Muscle layer of duodenum (tissue), 2 donors: ENCODE results near the gene SIK3.
A peak's percentile ranks its signal among the peaks of the same experiment; 100 is the strongest.

Source experiments
- H3K27ac ChIP-seq: one replicate; pipeline ENCODE4 v1.7.0; 2013; ENCODE audit warnings: mild to moderate bottlenecking, low read length
- H3K27me3 ChIP-seq: one replicate; pipeline ENCODE4 v1.7.0; 2013; ENCODE audit warnings: low read depth, mild to moderate bottlenecking, control low read depth, low read length
- H3K36me3 ChIP-seq, 2 donors: one replicate each; pipeline ENCODE4 v1.7.0; 2013; ENCODE audit warnings: low read length in 2 of 2, control low read depth in 1 of 2, mild to moderate bottlenecking in 1 of 2; ENCODE audit not compliant: insufficient read depth in 2 of 2, control insufficient read depth in 1 of 2
- H3K4me1 ChIP-seq, 2 donors: one replicate each; pipeline ENCODE4 v1.7.0; 2013; ENCODE audit warnings: low read length in 2 of 2, mild to moderate bottlenecking in 2 of 2, control low read depth in 1 of 2, moderate library complexity in 1 of 2; ENCODE audit not compliant: insufficient read depth in 2 of 2, control insufficient read depth in 1 of 2
- H3K4me3 ChIP-seq, 2 donors: one replicate each; pipeline ENCODE4 v1.7.0; 2013; ENCODE audit warnings: low read length in 2 of 2, low read depth in 1 of 2, mild to moderate bottlenecking in 1 of 2
- H3K9me3 ChIP-seq, 2 donors: one replicate each; pipeline ENCODE4 v1.7.0; 2013; ENCODE audit warnings: low read length in 2 of 2, control low read depth in 1 of 2, mild to moderate bottlenecking in 1 of 2; ENCODE audit not compliant: control insufficient read depth in 1 of 2
- donor health status: healthy.

The SIK3 gene

GRCh38 chr11:117016246-117016645 is 82.0 kb downstream of the SIK3 start:
- Histone ChIP-seq H3K27me3 (no peaks in the 10 kb centered on the region), H3K36me3 (no peaks in the 10 kb centered on the region), H3K4me3 (no peak overlapping the region), H3K9me3 (no peaks in the 10 kb centered on the region), H3K4me1 (peaks cover 0 to 4% of the 10 kb centered on the region in 2 donors), H3K27ac (no peak overlapping the region)

DNA sequence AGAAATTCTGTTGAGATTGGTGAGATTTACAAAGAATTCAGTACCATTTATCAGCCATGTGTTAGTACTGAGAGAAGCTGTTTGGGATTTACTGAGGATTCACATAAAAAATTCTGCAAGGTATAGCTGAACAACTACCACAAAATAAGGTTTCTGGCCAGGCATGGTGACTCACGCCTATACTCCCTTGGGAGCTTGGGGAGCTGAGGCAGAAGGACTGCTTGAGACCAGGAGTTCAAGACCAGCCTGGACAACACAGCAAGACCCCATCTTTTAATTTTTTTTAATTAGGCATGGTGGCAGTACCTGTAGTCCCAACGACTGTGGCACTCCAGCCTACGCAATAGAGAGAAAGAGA is 86.7 kb downstream of the SIK3 start:
- no peaks in the 10 kb centered on the region for H3K9me3 ChIP-seq
- H3K27ac ChIP-seq = no peak overlapping the region
- peaks cover 4 to 6% of the 10 kb centered on the region in 2 donors for H3K4me1 ChIP-seq
- no peaks in the 10 kb centered on the region for H3K36me3 ChIP-seq
- no peak overlapping the region for H3K4me3 ChIP-seq
- no peaks in the 10 kb centered on the region for H3K27me3 ChIP-seq

DNA sequence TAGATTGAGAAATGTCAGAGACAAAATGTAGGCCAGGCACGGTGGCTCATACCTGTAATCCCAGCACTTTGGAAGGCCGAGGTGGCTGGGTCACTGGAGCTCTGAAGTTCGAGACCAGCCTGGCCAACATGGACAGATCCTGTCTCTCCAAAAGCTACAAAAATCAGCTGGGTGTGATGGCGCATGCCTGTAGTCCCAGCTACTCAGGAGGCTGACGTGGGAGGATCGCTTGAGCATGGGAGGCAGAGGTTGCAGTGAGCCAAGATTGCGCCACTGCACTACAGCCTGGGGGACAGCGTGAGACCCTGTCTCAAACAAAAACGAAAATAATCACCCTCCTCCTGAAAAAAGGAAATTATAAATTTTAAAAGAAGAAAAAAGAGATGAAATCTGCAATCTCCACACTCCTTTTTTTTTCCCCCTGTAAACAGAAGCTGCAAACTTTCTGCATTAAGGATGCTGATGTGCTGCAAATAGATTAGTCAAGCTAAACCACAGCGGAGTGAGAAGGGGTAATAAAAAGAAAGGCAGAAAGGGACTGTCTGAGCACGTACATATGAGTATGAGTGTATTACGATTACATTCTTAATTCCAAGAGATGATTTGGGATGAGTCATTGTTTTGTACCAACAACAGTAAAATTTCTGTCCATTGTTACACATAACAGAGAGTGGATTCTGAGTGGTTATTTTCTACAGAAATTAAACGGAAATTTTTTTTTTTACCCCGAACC is 87.3 kb downstream of the SIK3 start:
- H3K36me3 ChIP-seq = no peaks in the 10 kb centered on the region
- no peaks in the 10 kb centered on the region for H3K27me3 ChIP-seq
- H3K4me3 ChIP-seq = no peak overlapping the region
- no peak overlapping the region for H3K27ac ChIP-seq
- H3K4me1 ChIP-seq = peaks cover 4 to 10% of the 10 kb centered on the region in 2 donors
- H3K9me3 ChIP-seq = no peaks in the 10 kb centered on the region

DNA sequence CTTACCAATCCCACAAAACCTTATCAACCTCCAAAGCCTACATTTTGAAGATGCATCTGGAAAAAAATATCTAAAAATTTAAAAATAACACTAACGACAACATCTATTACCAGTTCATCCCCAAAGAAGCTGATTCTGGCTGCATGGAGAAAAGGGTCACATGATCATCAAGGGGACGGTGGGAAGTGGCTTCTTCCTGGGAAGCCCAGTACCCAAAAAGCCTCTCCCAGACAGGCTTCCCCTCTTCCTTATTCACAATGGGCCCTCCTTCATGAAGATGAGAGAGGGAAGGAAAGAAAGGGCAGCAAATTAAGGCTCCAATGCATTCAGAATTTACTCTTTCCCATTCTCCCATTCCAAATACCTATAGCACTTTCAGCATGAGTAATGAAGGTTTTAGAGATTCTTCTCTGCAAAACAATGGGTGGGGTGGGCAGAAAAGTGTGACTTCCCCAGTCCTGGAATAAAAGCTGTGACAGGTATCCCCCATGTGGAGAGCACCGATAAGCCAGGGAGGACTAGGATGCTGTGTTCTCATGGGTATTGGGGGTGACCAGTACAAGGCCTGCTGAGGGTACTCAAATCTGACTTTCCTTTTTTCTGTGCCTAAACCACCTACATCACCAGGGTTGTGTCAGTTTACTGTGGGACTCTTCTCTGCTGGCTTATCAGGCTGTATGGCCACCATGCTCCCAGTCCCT is 88.2 kb downstream of the SIK3 start:
- no peaks in the 10 kb centered on the region for H3K36me3 ChIP-seq
- no peak overlapping the region for H3K4me3 ChIP-seq
- H3K4me1 ChIP-seq = peaks cover 4 to 10% of the 10 kb centered on the region in 2 donors
- H3K27me3 ChIP-seq = no peaks in the 10 kb centered on the region
- H3K9me3 ChIP-seq = no peaks in the 10 kb centered on the region
- H3K27ac ChIP-seq = no peak overlapping the region

- Histone ChIP-seq H3K4me3 (no peak overlapping the region), H3K27ac (no peak overlapping the region), H3K9me3 (no peaks in the 10 kb centered on the region), H3K36me3 (no peaks in the 10 kb centered on the region), H3K27me3 (no peaks in the 10 kb centered on the region), H3K4me1 (peaks cover 4 to 23% of the 10 kb centered on the region in 2 donors)
These were observed 92.5 kb downstream of the SIK3 start for GRCh38 chr11:117005758-117006157.

DNA sequence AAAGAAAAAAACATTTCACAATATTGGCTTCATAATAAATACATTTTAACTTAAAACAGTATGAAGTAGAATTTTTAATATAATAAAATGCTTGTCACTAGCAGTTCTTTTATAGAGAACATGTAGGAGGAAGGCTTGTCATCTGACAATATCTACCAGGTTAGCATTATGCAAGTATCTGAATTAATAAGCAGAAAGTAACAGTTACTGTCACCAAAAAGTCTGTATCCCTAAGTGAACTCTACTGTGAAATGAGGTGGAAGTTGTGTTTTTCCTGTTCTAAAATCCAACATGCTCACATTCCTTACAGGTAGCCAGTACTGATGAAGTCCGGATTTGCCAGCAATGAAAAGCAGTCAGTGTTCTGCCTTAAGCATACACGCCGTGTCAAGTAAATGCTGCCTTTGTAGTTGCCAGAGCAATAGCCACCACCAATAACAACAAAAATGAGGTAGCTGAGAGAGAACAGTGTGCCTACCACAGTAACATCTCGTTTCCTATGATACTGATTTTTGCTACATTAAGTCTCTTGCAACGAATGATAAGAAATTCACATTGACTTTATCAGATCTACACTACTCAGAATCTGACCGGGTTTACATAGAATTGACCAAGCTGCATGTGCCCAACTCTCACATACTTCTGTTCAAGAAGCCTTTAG is 95.5 kb downstream of the SIK3 start:
- Histone ChIP-seq H3K9me3 (no peaks in the 10 kb centered on the region), H3K4me1 (peaks cover 0 to 27% of the 10 kb centered on the region in 2 donors), H3K36me3 (no peaks in the 10 kb centered on the region), H3K27me3 (no peaks in the 10 kb centered on the region), H3K4me3 (no peak overlapping the region), H3K27ac (no peak overlapping the region)

GRCh38 chr11:117000014-117000737 is 98.1 kb downstream of the SIK3 start:
- no peaks in the 10 kb centered on the region for H3K36me3 ChIP-seq
- no peaks in the 10 kb centered on the region for H3K9me3 ChIP-seq
- peaks cover 0 to 21% of the 10 kb centered on the region in 2 donors for H3K4me1 ChIP-seq
- no peak overlapping the region for H3K27ac ChIP-seq
- H3K4me3 ChIP-seq = no peak overlapping the region
- H3K27me3 ChIP-seq = no peaks in the 10 kb centered on the region

DNA sequence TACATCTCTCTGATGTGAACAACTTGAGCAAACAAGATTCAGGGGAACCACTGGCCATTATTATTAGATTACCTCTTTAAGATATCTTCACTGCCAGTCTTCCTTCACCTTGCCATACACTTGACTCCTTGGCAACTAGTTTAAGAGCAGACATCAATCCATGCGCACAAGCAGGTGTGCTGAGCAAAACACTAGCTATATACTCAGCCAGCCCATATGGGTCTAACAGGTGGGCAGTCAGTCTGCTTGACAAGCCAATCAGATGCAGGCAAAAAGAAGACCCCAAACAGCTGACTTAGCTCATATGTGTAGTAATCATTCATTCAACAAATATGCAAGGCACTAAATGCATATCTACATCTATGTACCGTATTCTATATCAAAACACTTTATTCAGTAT is 101.2 kb downstream of the SIK3 start:
- Histone ChIP-seq H3K9me3 (no peaks in the 10 kb centered on the region), H3K4me3 (no peak overlapping the region), H3K4me1 (peaks cover 8 to 30% of the 10 kb centered on the region in 2 donors), H3K27ac (no peak overlapping the region), H3K36me3 (no peaks in the 10 kb centered on the region), H3K27me3 (no peaks in the 10 kb centered on the region)

DNA sequence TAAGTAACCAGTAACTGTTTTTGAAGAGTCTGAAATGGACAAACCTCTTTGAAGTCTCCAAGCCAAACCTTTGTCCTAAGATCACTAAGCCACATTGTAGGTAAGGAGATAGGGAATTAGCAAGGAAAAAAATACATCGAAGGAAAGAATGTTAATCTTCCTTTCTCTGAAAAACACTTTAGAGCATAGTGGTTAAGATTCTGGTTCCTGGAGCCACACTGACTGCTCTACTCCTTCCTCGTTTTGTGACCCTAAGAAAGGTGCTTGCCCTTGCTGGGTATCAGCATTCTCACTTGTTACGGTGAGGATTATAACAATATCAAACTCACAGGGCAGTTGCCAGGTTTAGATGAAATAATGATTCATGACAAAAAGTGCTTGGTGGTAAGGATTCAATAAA is 104.0 kb downstream of the SIK3 start:
- H3K36me3 ChIP-seq = no peaks in the 10 kb centered on the region
- no peak overlapping the region for H3K27ac ChIP-seq
- H3K4me1 ChIP-seq = peaks cover 16 to 30% of the 10 kb centered on the region in 2 donors
- H3K9me3 ChIP-seq = no peaks in the 10 kb centered on the region
- no peaks in the 10 kb centered on the region for H3K27me3 ChIP-seq
- no peak overlapping the region for H3K4me3 ChIP-seq

- H3K4me1 ChIP-seq = peaks cover 20 to 33% of the 10 kb centered on the region in 2 donors
- H3K27me3 ChIP-seq = no peaks in the 10 kb centered on the region
- H3K27ac ChIP-seq = peak overlapping the region; percentile 19
- no peak overlapping the region for H3K4me3 ChIP-seq
- H3K9me3 ChIP-seq = no peaks in the 10 kb centered on the region
- H3K36me3 ChIP-seq = no peaks in the 10 kb centered on the region
These were observed 104.6 kb downstream of the SIK3 start for GRCh38 chr11:116993599-116993998.

DNA sequence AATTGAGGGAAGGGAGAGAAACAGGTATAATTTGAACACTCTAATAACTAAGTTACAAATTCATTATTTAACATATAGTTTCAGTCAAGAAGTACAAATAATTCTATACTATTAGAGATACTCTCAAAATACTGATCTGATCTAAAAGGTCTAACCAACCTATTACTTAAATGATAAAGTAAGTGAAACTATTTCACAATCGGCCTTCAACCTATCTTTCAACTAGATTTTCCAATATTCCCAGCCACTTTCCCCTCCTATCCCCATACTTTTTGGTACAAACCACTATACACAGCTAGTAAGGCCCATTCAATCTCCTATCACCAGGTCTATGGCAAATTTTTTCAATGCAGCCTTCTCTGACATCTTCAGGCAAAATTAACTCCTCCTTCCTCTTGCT is 106.7 kb downstream of the SIK3 start:
- H3K27ac ChIP-seq = no peak overlapping the region
- peaks cover 33 to 44% of the 10 kb centered on the region in 2 donors for H3K4me1 ChIP-seq
- no peaks in the 10 kb centered on the region for H3K27me3 ChIP-seq
- no peaks in the 10 kb centered on the region for H3K36me3 ChIP-seq
- H3K9me3 ChIP-seq = no peaks in the 10 kb centered on the region
- H3K4me3 ChIP-seq = no peak overlapping the region
